Caco-2 (cell line): ENCODE data around the gene LBHD2. TPM values are rescaled to one million over a fixed set of nuclear protein-coding genes. Genes with fewer than 3 reads are reported as not detected.

Experiments
- BruUV-seq: library from RNA; stranded (reverse); fragments of 400-500 nt; replicated peaks from 2 replicates; lab custom pipeline; 2021; lab: Mats Ljungman, UMichigan
- CTCF ChIA-PET: fragments of 300-600 bp; sonication (Branson Sonifier 250); formaldehyde crosslinking; loops from one replicate; lab custom pipeline; 2022; ENCODE audit warnings: antibody characterized with exemption; lab: Charles Lee
- POLR2A ChIA-PET: fragments of 300-600 bp; sonication (Branson Sonifier 250); formaldehyde crosslinking; loops from one replicate; lab custom pipeline; 2022; ENCODE audit warnings: antibody characterized with exemption; lab: Charles Lee
- DNase-seq, 2 experiments: peaks; one replicate each; pipeline versions ENCODE4 v3.0.0 to v3.0.0-alpha.2; 2020 to 2022
- H3K27me3 ChIP-seq: replicated peaks from 2 replicates; pipeline ENCODE4 v1.6.0; 2011; ENCODE audit warnings: low read length; ENCODE audit not compliant: control insufficient read depth, insufficient read depth
- H3K36me3 ChIP-seq: 2 replicates; pipeline ENCODE4 v1.5.1; 2011; ENCODE audit warnings: low read length; ENCODE audit not compliant: control insufficient read depth, insufficient read depth
- H3K4me1 ChIP-seq: fragments of 250-450 bp; sonication (Bioruptor Pico); 2 replicates; pipeline ENCODE4 v1.5.1; 2020; ENCODE audit warnings: mild to moderate bottlenecking
- H3K4me3 ChIP-seq: 2 replicates; pipeline ENCODE4 v1.5.1; 2011; ENCODE audit warnings: low read depth, mild to moderate bottlenecking, control low read depth, low read length
- H3K9me3 ChIP-seq: fragments of 250-450 bp; sonication (Bioruptor Pico); 2 replicates; pipeline ENCODE4 v1.5.1; 2020; ENCODE audit warnings: mild to moderate bottlenecking, moderate library complexity
- H3K27ac Mint-ChIP-seq: one replicate; pipeline ENCODE4 v1.8.0; 2022; ENCODE audit warnings: mixed read lengths; ENCODE audit not compliant: unreplicated experiment
- H3K27me3 Mint-ChIP-seq: one replicate; pipeline ENCODE4 v1.8.0; 2022; ENCODE audit warnings: mixed read lengths; ENCODE audit not compliant: insufficient read depth, unreplicated experiment
- H3K36me3 Mint-ChIP-seq: one replicate; pipeline ENCODE4 v1.8.0; 2022; ENCODE audit warnings: mild to moderate bottlenecking, mixed read lengths; ENCODE audit not compliant: insufficient read depth, unreplicated experiment
- H3K4me1 Mint-ChIP-seq: one replicate; pipeline ENCODE4 v1.8.0; 2022; ENCODE audit warnings: low read depth, mixed read lengths; ENCODE audit not compliant: unreplicated experiment
- H3K4me3 Mint-ChIP-seq: one replicate; pipeline ENCODE4 v1.8.0; 2022; ENCODE audit warnings: mild to moderate bottlenecking, moderate library complexity, mixed read lengths; ENCODE audit not compliant: unreplicated experiment
- H3K9me3 Mint-ChIP-seq: one replicate; pipeline ENCODE4 v1.8.0; 2022; ENCODE audit warnings: mixed read lengths; ENCODE audit not compliant: unreplicated experiment
- CTCF ChIP-seq, 2 experiments: fragments of 200-600 bp in 1 of 2; IDR thresholded peaks; 1 replicate in 1 of 2; 2 replicates in 1 of 2; pipeline versions ENCODE4 v1.5.1 to v1.8.0; 2011 to 2022; ENCODE audit warnings: antibody characterized with exemption in 1 of 2, control low read depth in 1 of 2, inconsistent platforms in 1 of 2, low read depth in 1 of 2, low read length in 1 of 2, mild to moderate bottlenecking in 1 of 2, moderate library complexity in 1 of 2; ENCODE audit not compliant: insufficient read depth in 1 of 2, severe bottlenecking in 1 of 2, unreplicated experiment in 1 of 2
- intact Hi-C: fragments of 100-400 bp; cut with micrococcal nuclease; formaldehyde crosslinking; loops from one replicate; pipeline ENCODE4 v1.10.0; 2022; ENCODE audit not compliant: unreplicated experiment
- total RNA-seq: library from RNA; stranded (reverse); gene quantifications from 2 replicates; pipeline ENCODE4 v1.2.3, GENCODE V29; 2022

LBHD2 gene
- total RNA-seq, 1 experiment from 2014 or later: not detected

- TF ChIP-seq CTCF (IDR thresholded peaks at IDR 0.05; ENCODE audit: insufficient read depth in 1 of 2, low read depth in 1 of 2, low read length in 1 of 2, severe bottlenecking in 1 of 2, unreplicated experiment in 1 of 2): no peak
- H3K4me1 Mint-ChIP-seq: peaks cover 6% of the 10 kb centered on the region
- ChIA-PET CTCF (no interaction called here), POLR2A (no interaction called here)
- no peak overlapping the region for H3K4me3 Mint-ChIP-seq
- DNase-seq: no peak
- peaks cover 4% of the 10 kb centered on the region for H3K4me1 ChIP-seq
- H3K36me3 ChIP-seq: no peaks in the 10 kb centered on the region
- H3K9me3 ChIP-seq: no peaks in the 10 kb centered on the region
- intact Hi-C loops: no loop called here
- no peaks in the 10 kb centered on the region for H3K9me3 Mint-ChIP-seq
- H3K27ac Mint-ChIP-seq: no peak overlapping the region
- no TSS peak for BruUV-seq
- no peaks in the 10 kb centered on the region for H3K27me3 Mint-ChIP-seq
- no peaks in the 10 kb centered on the region for H3K36me3 Mint-ChIP-seq
- H3K4me3 ChIP-seq: no peak overlapping the region
- no peaks in the 10 kb centered on the region for H3K27me3 ChIP-seq
These were observed 38.6 kb downstream of the LBHD2 start for GRCh38 chr14:103122585-103122946.

GRCh38 chr14:103122947-103123633 is 39.1 kb downstream of the LBHD2 start, which contains the start of gene TNFAIP2:
Gene TNFAIP2, plus strand, starts transcription at chr14:103123461. Its CDS starts 2,997 bp downstream, at chr14:103126458.
- no peak within 1 kb of the TSS for H3K4me3 Mint-ChIP-seq
- peaks cover 6% of the 10 kb centered on the region for H3K4me1 Mint-ChIP-seq
- no peaks in the 10 kb centered on the region for H3K36me3 ChIP-seq
- no TSS peak for BruUV-seq
- H3K27me3 Mint-ChIP-seq: no peaks in the 10 kb centered on the region
- no peak for TF ChIP-seq CTCF (IDR thresholded peaks at IDR 0.05; ENCODE audit: insufficient read depth in 1 of 2, low read depth in 1 of 2, low read length in 1 of 2, severe bottlenecking in 1 of 2, unreplicated experiment in 1 of 2)
- H3K4me1 ChIP-seq: peaks cover 7% of the 10 kb centered on the region
- H3K27ac Mint-ChIP-seq: no peak within 1 kb of the TSS
- intact Hi-C loops: no loop called here
- no peak for DNase-seq
- POLR2A ChIA-PET: no interaction called here
- CTCF ChIA-PET: interaction anchor here (1.3 kb wide), 1 partner anchor 18 kb away, joined by 3 read pairs; no protein-coding TSS in a partner anchor
- no peaks in the 10 kb centered on the region for H3K9me3 Mint-ChIP-seq
- no peaks in the 10 kb centered on the region for H3K9me3 ChIP-seq
- H3K4me3 ChIP-seq: no peak within 1 kb of the TSS
- H3K36me3 Mint-ChIP-seq: no peaks in the 10 kb centered on the region
- H3K27me3 ChIP-seq: no peaks in the 10 kb centered on the region

- no peak overlapping the region for H3K27ac Mint-ChIP-seq
- Histone ChIP-seq H3K4me3 (no peak overlapping the region), H3K27me3 (no peaks in the 10 kb centered on the region), H3K4me1 (peaks cover 7% of the 10 kb centered on the region), H3K36me3 (no peaks in the 10 kb centered on the region), H3K9me3 (no peaks in the 10 kb centered on the region)
- BruUV-seq: no TSS peak
- ChIA-PET CTCF (interaction anchor here (1.3 kb wide), 1 partner anchor 19 kb away, joined by 3 read pairs; no protein-coding TSS in a partner anchor), POLR2A (no interaction called here)
- H3K9me3 Mint-ChIP-seq: no peaks in the 10 kb centered on the region
- H3K4me1 Mint-ChIP-seq: peaks cover 6% of the 10 kb centered on the region
- no peak overlapping the region for H3K4me3 Mint-ChIP-seq
- H3K36me3 Mint-ChIP-seq: no peaks in the 10 kb centered on the region
- no peak for DNase-seq
- H3K27me3 Mint-ChIP-seq: no peaks in the 10 kb centered on the region
- TF ChIP-seq CTCF (IDR thresholded peaks at IDR 0.05; ENCODE audit: insufficient read depth in 1 of 2, low read depth in 1 of 2, low read length in 1 of 2, severe bottlenecking in 1 of 2, unreplicated experiment in 1 of 2): no peak
- intact Hi-C loops: no loop called here
These were observed 39.9 kb downstream of the LBHD2 start for GRCh38 chr14:103123634-103124500.
